ENCODE measurements around the gene MRGPRD. TPM values are rescaled to one million over a fixed set of nuclear protein-coding genes. Genes with fewer than 3 reads are reported as not detected.

The MRGPRD gene
- total RNA-seq, 1 experiment from 2014 or later = not detected

- CTCF ChIA-PET = interaction anchor here (0.7 to 1.6 kb wide), 2 partner anchors 8 to 878 kb away, joined by 3 to 7 read pairs; no protein-coding TSS in a partner anchor
- intact Hi-C loops (cut with micrococcal nuclease; ENCODE audit: unreplicated experiment) = no loop called here
- TF ChIP-seq CTCF (IDR thresholded peaks at IDR 0.05; ENCODE audit: unreplicated experiment) = no peak
- H3K9me3 Mint-ChIP-seq (ENCODE audit: low read depth, unreplicated experiment) = no peaks in the 10 kb centered on the region
- no TSS peak for BruUV-seq (replicated peaks)
- no peak for DNase-seq
- H3K36me3 Mint-ChIP-seq (ENCODE audit: insufficient read depth, unreplicated experiment) = no peaks in the 10 kb centered on the region
- H3K4me1 Mint-ChIP-seq (ENCODE audit: low read depth, unreplicated experiment) = peaks cover 5% of the 10 kb centered on the region
- H3K27me3 Mint-ChIP-seq (ENCODE audit: unreplicated experiment) = peaks cover 37% of the 10 kb centered on the region
- H3K27ac Mint-ChIP-seq (ENCODE audit: unreplicated experiment) = no peak overlapping the region
- no peak overlapping the region for H3K4me3 Mint-ChIP-seq (ENCODE audit: low read depth, unreplicated experiment)
Observed at GRCh38 chr11:69002570-69003231, 21.9 kb upstream of the MRGPRD start.

- Mint-ChIP-seq H3K4me1 (ENCODE audit: low read depth, unreplicated experiment) (no peaks in the 10 kb centered on the region), H3K9me3 (ENCODE audit: low read depth, unreplicated experiment) (no peaks in the 10 kb centered on the region), H3K27me3 (ENCODE audit: unreplicated experiment) (peaks cover 37% of the 10 kb centered on the region), H3K27ac (ENCODE audit: unreplicated experiment) (no peak overlapping the region), H3K4me3 (ENCODE audit: low read depth, unreplicated experiment) (no peak overlapping the region), H3K36me3 (ENCODE audit: insufficient read depth, unreplicated experiment) (no peaks in the 10 kb centered on the region)
- no peak for TF ChIP-seq CTCF (IDR thresholded peaks at IDR 0.05; ENCODE audit: unreplicated experiment)
- BruUV-seq (replicated peaks) = no TSS peak
- no peak for DNase-seq
- intact Hi-C loops (cut with micrococcal nuclease; ENCODE audit: unreplicated experiment) = no loop called here
- CTCF ChIA-PET = interaction anchor here (0.7 to 1.6 kb wide), 2 partner anchors 9 to 878 kb away, joined by 3 to 7 read pairs; no protein-coding TSS in a partner anchor
Observed at GRCh38 chr11:69002110-69002569, 21.4 kb upstream of the MRGPRD start.

GRCh38 chr11:69001243-69002081 is 20.7 kb upstream of the MRGPRD start:
- TF ChIP-seq CTCF (IDR thresholded peaks at IDR 0.05; ENCODE audit: unreplicated experiment) = no peak
- Mint-ChIP-seq H3K27me3 (ENCODE audit: unreplicated experiment) (peaks cover 37% of the 10 kb centered on the region), H3K4me3 (ENCODE audit: low read depth, unreplicated experiment) (no peak overlapping the region), H3K36me3 (ENCODE audit: insufficient read depth, unreplicated experiment) (no peaks in the 10 kb centered on the region), H3K27ac (ENCODE audit: unreplicated experiment) (no peak overlapping the region), H3K9me3 (ENCODE audit: low read depth, unreplicated experiment) (no peaks in the 10 kb centered on the region), H3K4me1 (ENCODE audit: low read depth, unreplicated experiment) (no peaks in the 10 kb centered on the region)
- intact Hi-C loops (cut with micrococcal nuclease; ENCODE audit: unreplicated experiment) = no loop called here
- BruUV-seq (replicated peaks) = no TSS peak
- CTCF ChIA-PET = interaction anchor here (0.7 kb wide), 1 partner anchor 178 kb away, joined by 4 read pairs; no protein-coding TSS in a partner anchor
- no peak for DNase-seq

- intact Hi-C loops (cut with micrococcal nuclease; ENCODE audit: unreplicated experiment) = no loop called here
- CTCF ChIA-PET = no interaction called here
- Mint-ChIP-seq H3K36me3 (ENCODE audit: insufficient read depth, unreplicated experiment) (no peaks in the 10 kb centered on the region), H3K27me3 (ENCODE audit: unreplicated experiment) (peaks cover 37% of the 10 kb centered on the region), H3K4me3 (ENCODE audit: low read depth, unreplicated experiment) (no peak overlapping the region), H3K9me3 (ENCODE audit: low read depth, unreplicated experiment) (no peaks in the 10 kb centered on the region), H3K4me1 (ENCODE audit: low read depth, unreplicated experiment) (no peaks in the 10 kb centered on the region), H3K27ac (ENCODE audit: unreplicated experiment) (no peak overlapping the region)
- BruUV-seq (replicated peaks) = no TSS peak
- DNase-seq = peak; percentile 43
- TF ChIP-seq CTCF (IDR thresholded peaks at IDR 0.05; ENCODE audit: unreplicated experiment) = peak; percentile 29
Observed at GRCh38 chr11:69000831-69001242, 20.1 kb upstream of the MRGPRD start.

Measured in Calu3 (cell line).